HepG2 (cell line): Measurements from ENCODE around the gene NLRC5. TPM values are rescaled to one million over a fixed set of nuclear protein-coding genes. Genes with fewer than 3 reads are reported as not detected.
A peak's percentile ranks its signal among the peaks of the same experiment; 100 is the strongest.

Experiments used
- ATF7 ChIP-seq, 2 experiments: fragments of 450-650 bp in 1 of 2; sonication (generic) in 1 of 2; formaldehyde crosslinking in 1 of 2; IDR thresholded peaks; 2 replicates each; pipeline versions ENCODE4 v1.4.0 to v1.6.1; 2016 to 2020; ENCODE audit warnings: antibody characterized with exemption in 1 of 2, mild to moderate bottlenecking in 1 of 2, missing genetic modification reagents in 1 of 2
- CSRNP1 ChIP-seq: sonication (generic); formaldehyde crosslinking; IDR thresholded peaks from 2 replicates; pipeline ENCODE4 v1.8.1; 2023; ENCODE audit warnings: mild to moderate bottlenecking, missing genetic modification reagents
- LCORL ChIP-seq, 2 experiments: fragments of 450-650 bp in 1 of 2; sonication (generic) in 1 of 2; formaldehyde crosslinking in 1 of 2; IDR thresholded peaks; 2 replicates each; pipeline versions ENCODE4 v1.5.0 to v1.6.1; 2017 to 2020; ENCODE audit warnings: antibody characterized with exemption in 1 of 2, missing genetic modification reagents in 1 of 2
- TFDP2 ChIP-seq: sonication (generic); formaldehyde crosslinking; IDR thresholded peaks from 2 replicates; pipeline ENCODE4 v1.4.0; 2020; ENCODE audit warnings: missing genetic modification reagents
- THRA ChIP-seq: sonication (generic); formaldehyde crosslinking; IDR thresholded peaks from 2 replicates; pipeline ENCODE4 v1.4.0; 2020; ENCODE audit warnings: missing genetic modification reagents, borderline replicate concordance
- ZBTB4 ChIP-seq: sonication (generic); formaldehyde crosslinking; IDR thresholded peaks from 2 replicates; pipeline ENCODE4 v1.4.0; 2020; ENCODE audit warnings: missing genetic modification reagents, mild to moderate bottlenecking, borderline replicate concordance
- ZNF296 ChIP-seq: sonication (generic); formaldehyde crosslinking; conservative IDR thresholded peaks from 2 replicates; pipeline ENCODE4 v1.5.0; 2020; ENCODE audit warnings: mild to moderate bottlenecking, missing genetic modification reagents
- ZNF543 ChIP-seq: sonication (generic); formaldehyde crosslinking; IDR thresholded peaks from 2 replicates; pipeline ENCODE4 v1.4.0; 2020; ENCODE audit warnings: mild to moderate bottlenecking, missing genetic modification reagents
- ZNF691 ChIP-seq: sonication (generic); formaldehyde crosslinking; IDR thresholded peaks from 2 replicates; pipeline ENCODE4 v1.4.0; 2020; ENCODE audit warnings: missing genetic modification reagents, low read depth, mild to moderate bottlenecking, borderline replicate concordance
- polyA plus RNA-seq, 8 experiments: library from polyadenylated mRNA; depleted of rRNA in 3 of 8; stranded (reverse) in 7 of 8; unstranded in 1 of 8; fragments of >200 nt; fragmentation: Illumina TruSeq in 4 of 8; extraction: Trizol in 4 of 8; gene quantifications; 2 replicates each; pipeline versions ENCODE4 v1.2.1 to v1.2.3, GENCODE V29; 2011 to 2016; ENCODE audit warnings: low read depth in 4 of 8, missing spikeins in 1 of 8, mixed read lengths in 1 of 8; ENCODE audit not compliant: insufficient read depth in 1 of 8
- total RNA-seq, 5 experiments: library from RNA; depleted of rRNA; stranded (reverse); fragments of >200 nt; fragmentation: Illumina TruSeq; extraction: Trizol; gene quantifications; 2 replicates each; pipeline ENCODE4 v1.2.3, GENCODE V29; 2016; ENCODE audit warnings: low read depth in 1 of 5
- TF ChIP-seq, protein P1 (sequence below): IDR thresholded peaks from 2 replicates; pipeline ENCODE4 v1.6.1; 2012; ENCODE audit warnings: low read length, improper control_type of control experiment
- TF ChIP-seq, protein P2 (sequence below): sonication (generic); formaldehyde crosslinking; IDR thresholded peaks from 2 replicates; pipeline ENCODE4 v1.8.0; 2022; ENCODE audit warnings: missing genetic modification reagents, mild to moderate bottlenecking, inconsistent platforms, borderline replicate concordance

NLRC5 gene
- total and polyA plus RNA-seq, 2 of the 13 experiments (the other 11 are each of a cell fraction or from before 2014, with no cell fraction given): 6.3 to 12.7 TPM

DNA sequence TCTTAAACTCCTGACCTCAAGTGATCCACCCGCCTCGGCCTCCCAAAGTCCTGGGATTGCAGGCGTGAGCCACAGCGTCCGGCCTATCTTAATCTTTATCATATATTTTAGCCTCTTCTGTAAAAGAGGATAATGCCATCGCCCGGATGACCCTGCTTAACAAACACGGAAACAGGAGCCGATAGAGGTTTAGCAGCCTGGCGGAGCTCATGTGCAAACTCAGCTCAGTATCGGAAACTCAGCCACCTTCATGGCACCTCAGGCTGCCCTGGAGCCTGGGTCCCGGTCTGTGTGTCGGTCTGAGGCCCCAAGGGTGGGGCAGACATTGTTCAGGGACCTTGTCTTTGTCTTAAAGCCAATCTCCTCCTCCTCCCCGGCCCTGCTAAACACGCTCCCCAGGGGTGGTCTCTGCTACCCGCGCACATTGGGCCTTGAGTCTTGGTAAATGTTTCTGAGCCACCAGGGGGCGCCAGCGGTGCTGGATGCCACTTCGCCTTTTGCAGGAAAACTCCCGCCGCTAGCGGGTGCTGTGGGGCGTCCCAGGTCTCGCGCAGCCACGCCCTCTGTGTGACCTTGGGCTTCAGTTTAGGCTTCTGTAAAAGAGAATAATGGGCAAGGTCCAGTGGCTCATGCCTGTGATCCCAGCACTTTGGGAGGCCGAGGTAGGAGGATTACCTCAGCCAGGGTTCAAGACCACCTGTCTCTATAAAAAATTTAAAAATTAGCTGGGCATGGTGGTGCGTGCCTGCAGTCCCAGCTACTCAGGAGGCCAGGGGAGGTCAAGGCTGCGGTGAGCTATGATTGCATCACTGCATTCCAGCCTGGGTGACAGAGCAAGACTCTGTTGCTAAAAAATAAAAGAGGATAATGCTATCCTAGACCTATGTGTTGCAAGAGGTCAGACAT lies 24.9 kb upstream of the NLRC5 start (continued):
- TF ChIP-seq ZBTB4 (CRISPR knock-in tag) (peak; percentile 84), ATF7 (IDR thresholded peaks at IDR 0.05) (peak; percentile 72; the same call in 1 of the 2 replicates), ATF7 (CRISPR knock-in tag; IDR thresholded peaks at IDR 0.05) (peak; percentile 47; the same call in 1 of the 2 replicates), LCORL (IDR thresholded peaks at IDR 0.05) (0 out of 2 replicates have a peak, but pooled peaks have one; percentile 52), LCORL (CRISPR knock-in tag; IDR thresholded peaks at IDR 0.05) (peak; percentile 78), ZNF691 (CRISPR knock-in tag) (peak; percentile 23; the same call in 1 of the 2 replicates), TFDP2 (CRISPR knock-in tag) (no peak), ZNF296 (no peak), CSRNP1 (CRISPR knock-in tag) (no peak), ZNF543 (CRISPR knock-in tag) (no peak), THRA (CRISPR knock-in tag) (peak; percentile 99)
- TF ChIP-seq, protein P1, sequence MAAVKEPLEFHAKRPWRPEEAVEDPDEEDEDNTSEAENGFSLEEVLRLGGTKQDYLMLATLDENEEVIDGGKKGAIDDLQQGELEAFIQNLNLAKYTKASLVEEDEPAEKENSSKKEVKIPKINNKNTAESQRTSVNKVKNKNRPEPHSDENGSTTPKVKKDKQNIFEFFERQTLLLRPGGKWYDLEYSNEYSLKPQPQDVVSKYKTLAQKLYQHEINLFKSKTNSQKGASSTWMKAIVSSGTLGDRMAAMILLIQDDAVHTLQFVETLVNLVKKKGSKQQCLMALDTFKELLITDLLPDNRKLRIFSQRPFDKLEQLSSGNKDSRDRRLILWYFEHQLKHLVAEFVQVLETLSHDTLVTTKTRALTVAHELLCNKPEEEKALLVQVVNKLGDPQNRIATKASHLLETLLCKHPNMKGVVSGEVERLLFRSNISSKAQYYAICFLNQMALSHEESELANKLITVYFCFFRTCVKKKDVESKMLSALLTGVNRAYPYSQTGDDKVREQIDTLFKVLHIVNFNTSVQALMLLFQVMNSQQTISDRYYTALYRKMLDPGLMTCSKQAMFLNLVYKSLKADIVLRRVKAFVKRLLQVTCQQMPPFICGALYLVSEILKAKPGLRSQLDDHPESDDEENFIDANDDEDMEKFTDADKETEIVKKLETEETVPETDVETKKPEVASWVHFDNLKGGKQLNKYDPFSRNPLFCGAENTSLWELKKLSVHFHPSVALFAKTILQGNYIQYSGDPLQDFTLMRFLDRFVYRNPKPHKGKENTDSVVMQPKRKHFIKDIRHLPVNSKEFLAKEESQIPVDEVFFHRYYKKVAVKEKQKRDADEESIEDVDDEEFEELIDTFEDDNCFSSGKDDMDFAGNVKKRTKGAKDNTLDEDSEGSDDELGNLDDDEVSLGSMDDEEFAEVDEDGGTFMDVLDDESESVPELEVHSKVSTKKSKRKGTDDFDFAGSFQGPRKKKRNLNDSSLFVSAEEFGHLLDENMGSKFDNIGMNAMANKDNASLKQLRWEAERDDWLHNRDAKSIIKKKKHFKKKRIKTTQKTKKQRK: no peak
- TF ChIP-seq, protein P2, sequence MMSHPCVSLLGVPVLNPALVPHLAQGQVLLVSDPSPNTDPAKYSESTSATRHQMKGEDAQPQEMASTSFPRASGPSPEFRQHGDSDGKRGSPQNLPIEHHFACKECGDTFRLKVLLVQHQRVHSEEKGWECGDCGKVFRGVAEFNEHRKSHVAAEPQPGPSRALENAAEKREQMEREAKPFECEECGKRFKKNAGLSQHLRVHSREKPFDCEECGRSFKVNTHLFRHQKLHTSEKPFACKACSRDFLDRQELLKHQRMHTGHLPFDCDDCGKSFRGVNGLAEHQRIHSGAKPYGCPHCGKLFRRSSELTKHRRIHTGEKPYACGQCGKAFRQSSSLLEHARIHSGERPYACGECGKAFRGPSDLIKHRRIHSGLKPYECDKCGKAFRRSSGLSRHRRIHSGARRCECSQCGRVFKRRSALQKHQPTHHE (CRISPR knock-in tag): 0 out of 2 replicates have a peak, but pooled peaks have one; percentile 63
